ENCODE data around the gene GLIS1.

DNA sequence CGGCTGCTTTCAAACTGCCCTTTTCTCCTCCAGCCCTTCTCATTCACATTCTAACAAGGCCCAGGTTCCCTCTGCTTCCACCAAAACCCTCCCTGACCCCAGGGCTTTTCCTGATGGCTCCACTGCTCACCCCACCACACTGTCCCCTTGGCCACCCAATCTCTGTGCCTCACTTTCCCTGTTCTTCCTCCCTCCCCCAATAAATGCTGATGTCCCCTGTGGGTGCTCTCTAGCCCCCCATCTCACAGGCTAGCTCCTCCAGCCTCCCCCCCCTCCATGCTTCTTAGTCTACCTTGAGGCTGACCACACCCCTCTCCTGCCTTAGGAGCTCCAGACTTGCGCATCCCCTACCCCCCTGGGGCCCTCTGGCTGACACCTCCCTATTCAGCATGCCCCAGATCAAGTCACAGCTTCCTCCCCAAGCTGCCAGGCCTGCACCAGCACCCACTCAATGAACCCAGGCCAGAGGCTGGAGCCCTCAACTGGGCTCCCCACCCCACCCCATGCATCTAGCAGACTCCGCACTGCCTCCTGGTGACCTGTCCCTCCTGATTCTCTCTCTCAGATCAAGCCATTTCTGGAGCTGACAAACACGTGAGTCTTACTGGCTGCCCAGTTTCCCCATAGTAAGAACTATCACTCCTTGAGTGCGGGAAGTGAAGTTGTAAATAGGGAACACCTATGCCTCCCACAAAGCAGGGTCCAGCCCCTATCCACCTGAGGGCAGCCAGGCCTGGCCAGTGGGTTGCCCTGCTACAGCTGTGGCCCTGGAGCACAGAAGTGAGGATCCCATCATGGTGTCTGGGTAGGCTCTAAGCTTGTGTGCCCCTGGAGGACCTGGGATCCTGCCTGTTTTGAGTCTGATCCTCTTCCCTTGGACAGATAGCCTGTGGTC, 161.9 kb downstream of the GLIS1 start:
- TF ChIP-seq, protein P1, sequence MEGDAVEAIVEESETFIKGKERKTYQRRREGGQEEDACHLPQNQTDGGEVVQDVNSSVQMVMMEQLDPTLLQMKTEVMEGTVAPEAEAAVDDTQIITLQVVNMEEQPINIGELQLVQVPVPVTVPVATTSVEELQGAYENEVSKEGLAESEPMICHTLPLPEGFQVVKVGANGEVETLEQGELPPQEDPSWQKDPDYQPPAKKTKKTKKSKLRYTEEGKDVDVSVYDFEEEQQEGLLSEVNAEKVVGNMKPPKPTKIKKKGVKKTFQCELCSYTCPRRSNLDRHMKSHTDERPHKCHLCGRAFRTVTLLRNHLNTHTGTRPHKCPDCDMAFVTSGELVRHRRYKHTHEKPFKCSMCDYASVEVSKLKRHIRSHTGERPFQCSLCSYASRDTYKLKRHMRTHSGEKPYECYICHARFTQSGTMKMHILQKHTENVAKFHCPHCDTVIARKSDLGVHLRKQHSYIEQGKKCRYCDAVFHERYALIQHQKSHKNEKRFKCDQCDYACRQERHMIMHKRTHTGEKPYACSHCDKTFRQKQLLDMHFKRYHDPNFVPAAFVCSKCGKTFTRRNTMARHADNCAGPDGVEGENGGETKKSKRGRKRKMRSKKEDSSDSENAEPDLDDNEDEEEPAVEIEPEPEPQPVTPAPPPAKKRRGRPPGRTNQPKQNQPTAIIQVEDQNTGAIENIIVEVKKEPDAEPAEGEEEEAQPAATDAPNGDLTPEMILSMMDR (conservative IDR thresholded peaks at IDR 0.05; ENCODE audit: low read depth, low read length): no peak
- TF ChIP-seq EZH2 (IDR thresholded peaks at IDR 0.05; ENCODE audit: borderline replicate concordance, low read depth, low read length, poor library complexity, severe bottlenecking): no peak

Measured in A673 (cell line).